Measurements from ENCODE around the gene CST9L. TPM values are rescaled to one million over a fixed set of nuclear protein-coding genes. Genes with fewer than 3 reads are reported as not detected.

Gene CST9L
- not detected for total RNA-seq

GRCh38 chr20:23568320-23568970 is at the start of gene CST9L:
Gene CST9L (minus strand): TSS chr20:23568484. CDS start chr20:23568450, 34 bp downstream.
- DNase-seq: no peak

GRCh38 chr20:23614163-23614562 is 45.9 kb upstream of the CST9L start:
- DNase-seq: no peak

- no peak for DNase-seq
Observed at GRCh38 chr20:23613676-23614075, 45.4 kb upstream of the CST9L start.

- no peak for DNase-seq
Observed at GRCh38 chr20:23612396-23612795, 44.1 kb upstream of the CST9L start.

- DNase-seq: no peak
Observed at GRCh38 chr20:23609486-23610109, 41.3 kb upstream of the CST9L start.

GRCh38 chr20:23608251-23608846 is 40.1 kb upstream of the CST9L start:
- no peak for DNase-seq

GRCh38 chr20:23607497-23608245 is 39.4 kb upstream of the CST9L start:
- DNase-seq: no peak

- peak; percentile 11 for DNase-seq
Observed at GRCh38 chr20:23606652-23607049, 38.4 kb upstream of the CST9L start.

- no peak for DNase-seq
Observed at GRCh38 chr20:23605867-23606651, 37.8 kb upstream of the CST9L start, which contains the start of gene CST9. Gene CST9 (minus strand): TSS chr20:23605917. CDS start chr20:23605864, 53 bp downstream.

GRCh38 chr20:23604306-23604705 is 36.0 kb upstream of the CST9L start:
- DNase-seq: no peak

- no peak for DNase-seq
Observed at GRCh38 chr20:23603321-23603720, 35.0 kb upstream of the CST9L start.

- no peak for DNase-seq
Observed at GRCh38 chr20:23602699-23603098, 34.4 kb upstream of the CST9L start.

- no peak for DNase-seq
Observed at GRCh38 chr20:23602241-23602640, 34.0 kb upstream of the CST9L start.

GRCh38 chr20:23601715-23602114 is 33.4 kb upstream of the CST9L start:
- DNase-seq: no peak

GRCh38 chr20:23598481-23598880 is 30.2 kb upstream of the CST9L start:
- no peak for DNase-seq

GRCh38 chr20:23596579-23597250 is 28.4 kb upstream of the CST9L start:
- DNase-seq: no peak

GRCh38 chr20:23595941-23596340 is 27.7 kb upstream of the CST9L start:
- no peak for DNase-seq

- no peak for DNase-seq
Observed at GRCh38 chr20:23588434-23589403, 20.4 kb upstream of the CST9L start.

- no peak for DNase-seq
Observed at GRCh38 chr20:23587631-23588030, 19.3 kb upstream of the CST9L start.
